GM10266 (cell line): ENCODE measurements around the gene KANSL1.

Experiments used
- DNase-seq: peaks from one replicate; pipeline ENCODE4 v3.0.0; 2012; ENCODE audit errors: extremely low spot score
- CTCF ChIP-seq: IDR thresholded peaks from 2 replicates; pipeline ENCODE4 v1.5.1; 2012; ENCODE audit warnings: mild to moderate bottlenecking, low read depth; ENCODE audit not compliant: control insufficient read depth, insufficient read depth; ENCODE audit errors: missing control alignments

The KANSL1 gene

GRCh38 chr17:46143827-46144236 is 49.4 kb downstream of the KANSL1 start:
- DNase-seq, result no peak
- no peak for TF ChIP-seq CTCF

GRCh38 chr17:46141645-46142044 is 51.6 kb downstream of the KANSL1 start:
- DNase-seq, result no peak
- no peak for TF ChIP-seq CTCF

GRCh38 chr17:46140645-46141197 is 52.5 kb downstream of the KANSL1 start:
- TF ChIP-seq CTCF, result no peak

GRCh38 chr17:46139432-46140210 is 53.6 kb downstream of the KANSL1 start:
- no peak for DNase-seq
- no peak for TF ChIP-seq CTCF

More at GRCh38 chr17:46140645-46141197, 52.5 kb downstream of the KANSL1 start:
- no peak for DNase-seq

- DNase-seq, result no peak
- no peak for TF ChIP-seq CTCF
Measured at GRCh38 chr17:46138473-46138872, 54.8 kb downstream of the KANSL1 start.

GRCh38 chr17:46136820-46137219 is 56.4 kb downstream of the KANSL1 start:
- no peak for TF ChIP-seq CTCF
- DNase-seq, result no peak

GRCh38 chr17:46135879-46136563 is 57.2 kb downstream of the KANSL1 start:
- no peak for TF ChIP-seq CTCF
- peak; percentile 33 for DNase-seq
